Right cardiac atrium (tissue), 5 donors: Measurements from ENCODE around the gene DAPP1. TPM values are rescaled to one million over a fixed set of nuclear protein-coding genes. Genes with fewer than 3 reads are reported as not detected.

Experiments used
- ATAC-seq, 2 donors: fragments of 200-7000 bp; cut with Tn5 transposase; one replicate each; pipeline versions ENCODE4 v1.8.0 to v1.9.1; 2020; ENCODE audit warnings: moderate library complexity in 2 of 2, mild to moderate bottlenecking in 1 of 2
- DNase-seq, 3 donors: peaks; one replicate each; pipeline ENCODE4 v3.0.0-alpha.2; 2020
- H3K27ac ChIP-seq: one replicate; pipeline ENCODE4 v1.5.1; 2013; ENCODE audit warnings: mild to moderate bottlenecking, low read length, control low read depth, moderate library complexity
- H3K27me3 ChIP-seq: one replicate; pipeline ENCODE4 v1.6.1; 2013; ENCODE audit not compliant: control insufficient read depth, insufficient read depth
- H3K4me1 ChIP-seq: one replicate; pipeline ENCODE4 v1.6.1; 2013; ENCODE audit warnings: low read length; ENCODE audit not compliant: control insufficient read depth, insufficient read depth
- H3K4me3 ChIP-seq: one replicate; pipeline ENCODE4 v1.5.1; 2013; ENCODE audit warnings: low read length, control low read depth
- H3K9me3 ChIP-seq: one replicate; pipeline ENCODE4 v1.6.1; 2013; ENCODE audit warnings: low read length; ENCODE audit not compliant: control insufficient read depth
- WGBS: extraction: QIAGEN DNeasy Blood & Tissue Kit; methylation state at CpG from one replicate; pipeline ENCODE4 v1.1.7; 2013; 5-methylcytosine and 5-hydroxymethylcytosine counted together
- intact Hi-C, 4 donors: fragments of 100-400 bp; cut with DNase I; formaldehyde crosslinking; loops; one replicate each; pipeline versions ENCODE4 v1.11.0 to v1.14.0; 2022 to 2023
- polyA plus RNA-seq: library from polyadenylated mRNA; stranded (reverse); fragments of 200-250 nt; gene quantifications from one replicate; pipeline ENCODE4 v1.2.3, GENCODE V29; 2013
- total RNA-seq, 4 donors: library from RNA; stranded (reverse); fragmentation: NEBNext Ultra II Directional; extraction: Animal tissue kit (Norgen Biotek cat#: 25700); gene quantifications; one replicate each; pipeline ENCODE4 v1.2.1, GENCODE V29; 2021
- donor health status: healthy with polysubstance abuse.
- donor health status: DM: no; HTN: yes; CAD: no.
- donor health status: DM: no; HTN: no; CAD: no.
- donor health status: DM: no; HTN: yes; CAD: no; lungs with severe emphysema.
- donor health status: DM: yes; HTN: yes; CAD: no.

DAPP1 gene
- total and polyA plus RNA-seq, 5 donors, result 0.16 to 1.4 (median 0.56) TPM

- Histone ChIP-seq H3K27ac (no peak overlapping the region), H3K4me1 (no peaks in the 10 kb centered on the region), H3K4me3 (no peak overlapping the region), H3K9me3 (no peaks in the 10 kb centered on the region), H3K27me3 (no peaks in the 10 kb centered on the region)
- ATAC-seq (no peak), DNase-seq (no peak)
- 91% methylated on average over 3 of the region's 3 CpGs for WGBS
- intact Hi-C loops, result no loop called here
These were observed 62.8 kb downstream of the DAPP1 start for GRCh38 chr4:99879458-99879857.

DNA sequence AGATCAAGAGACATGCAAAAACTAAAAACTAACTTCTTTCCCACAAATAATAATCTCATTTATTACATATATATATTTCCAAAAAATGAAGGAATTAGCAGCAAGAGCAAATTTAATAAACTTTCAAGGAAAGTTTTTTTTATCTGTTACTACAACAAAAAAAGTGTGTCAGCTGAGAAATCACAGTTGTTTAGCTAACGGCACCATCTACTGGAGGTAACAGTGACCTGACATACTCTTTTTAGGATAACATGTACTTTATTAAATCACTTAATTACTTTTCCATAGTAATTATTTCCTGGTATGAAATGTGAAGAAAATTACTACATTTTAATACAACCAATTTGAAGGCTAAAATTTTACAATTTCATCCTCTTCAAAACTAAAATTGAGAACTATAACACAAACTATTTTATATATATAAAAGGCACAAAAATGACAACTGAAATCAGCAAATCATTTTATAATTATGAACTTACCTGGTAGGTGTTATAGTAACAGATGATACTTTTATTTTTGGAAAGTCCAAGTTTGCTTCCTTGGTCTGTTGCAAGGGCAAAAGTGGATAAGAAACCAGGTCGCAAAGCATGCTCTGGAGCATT is 68.5 kb downstream of the DAPP1 start:
- H3K4me3 ChIP-seq, result no peak overlapping the region
- intact Hi-C loops, result loop anchor here in 2 of 4 donors (10.0 kb wide), 1 partner anchor 320 kb away; the partner anchor contains the start of gene TRMT10A (in 2 of the 2)
- no peak for ATAC-seq
- H3K27ac ChIP-seq, result no peak overlapping the region
- H3K9me3 ChIP-seq, result no peaks in the 10 kb centered on the region
- DNase-seq, result no peak
- H3K4me1 ChIP-seq, result no peaks in the 10 kb centered on the region
- 74% methylated on average over 2 of the region's 2 CpGs for WGBS
- no peaks in the 10 kb centered on the region for H3K27me3 ChIP-seq

- Histone ChIP-seq H3K4me1 (no peaks in the 10 kb centered on the region), H3K9me3 (no peaks in the 10 kb centered on the region), H3K27me3 (no peaks in the 10 kb centered on the region), H3K27ac (no peak overlapping the region), H3K4me3 (no peak overlapping the region)
- ATAC-seq (no peak), DNase-seq (no peak)
- intact Hi-C loops, result loop anchor here in 2 of 4 donors (10.0 kb wide), 1 partner anchor 321 kb away; the partner anchor contains the start of gene TRMT10A (in 2 of the 2)
These were observed 69.1 kb downstream of the DAPP1 start for GRCh38 chr4:99885687-99886086.

- WGBS, result 80% methylated on average over 4 of the region's 4 CpGs
- no peak for DNase-seq
- Histone ChIP-seq H3K4me3 (no peak overlapping the region), H3K9me3 (no peaks in the 10 kb centered on the region), H3K4me1 (no peaks in the 10 kb centered on the region), H3K27ac (no peak overlapping the region), H3K27me3 (no peaks in the 10 kb centered on the region)
- ATAC-seq, result no peak
- intact Hi-C loops, result loop anchor here in 2 of 4 donors (10.0 kb wide), 1 partner anchor 321 kb away; the partner anchor contains the start of gene TRMT10A (in 2 of the 2)
These were observed 69.5 kb downstream of the DAPP1 start for GRCh38 chr4:99886146-99886545.

GRCh38 chr4:99887837-99888236 is 71.2 kb downstream of the DAPP1 start:
- DNase-seq (no peak), ATAC-seq (no peak)
- Histone ChIP-seq H3K27me3 (no peaks in the 10 kb centered on the region), H3K27ac (no peak overlapping the region), H3K4me1 (no peaks in the 10 kb centered on the region), H3K4me3 (no peak overlapping the region), H3K9me3 (no peaks in the 10 kb centered on the region)
- intact Hi-C loops, result loop anchor here in 2 of 4 donors (10.0 kb wide), 1 partner anchor 323 kb away; the partner anchor contains the start of gene TRMT10A (in 2 of the 2)
- WGBS, result 65% methylated on average over 5 of the region's 5 CpGs

- Histone ChIP-seq H3K27me3 (no peaks in the 10 kb centered on the region), H3K27ac (no peak overlapping the region), H3K4me1 (peaks cover 2% of the 10 kb centered on the region), H3K4me3 (no peak overlapping the region), H3K9me3 (no peaks in the 10 kb centered on the region)
- WGBS, result 61% methylated on average over 2 of the region's 2 CpGs
- ATAC-seq (no peak), DNase-seq (no peak)
- intact Hi-C loops, result loop anchor here (5.0 to 10.0 kb wide), 3 partner anchors 53 to 327 kb away; partner anchors contain the start of genes DNAJB14 (in 4 of the 4) and TRMT10A (in 1 of the 4)
These were observed 74.7 kb downstream of the DAPP1 start for GRCh38 chr4:99891351-99891750.

- 95% methylated on average over 8 of the region's 8 CpGs for WGBS
- Histone ChIP-seq H3K27me3 (no peaks in the 10 kb centered on the region), H3K4me1 (peaks cover 2% of the 10 kb centered on the region), H3K9me3 (no peaks in the 10 kb centered on the region), H3K27ac (no peak overlapping the region), H3K4me3 (peak overlapping the region; percentile 94)
- ATAC-seq (no peak), DNase-seq (no peak)
- intact Hi-C loops, result loop anchor here (5.0 to 10.0 kb wide), 3 partner anchors 52 to 328 kb away; partner anchors contain the start of genes DNAJB14 (in 4 of the 4) and TRMT10A (in 1 of the 4)
These were observed 76.4 kb downstream of the DAPP1 start for GRCh38 chr4:99893029-99893428.

DNA sequence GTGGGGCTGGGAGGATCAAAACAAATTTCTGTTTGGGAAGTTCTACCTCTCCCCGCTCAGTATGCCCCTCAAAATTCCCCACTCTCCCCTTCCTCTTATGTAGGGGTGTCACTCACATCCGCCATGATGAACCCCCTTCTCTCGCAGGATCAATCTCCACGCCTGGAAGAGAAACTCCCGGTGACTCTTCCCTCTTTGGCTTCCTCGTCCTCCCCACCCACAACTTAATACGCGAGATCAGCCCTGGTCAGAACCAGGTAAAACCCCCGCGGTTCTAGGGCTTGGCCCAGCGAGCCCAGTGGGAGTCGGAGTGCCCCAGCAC is 77.2 kb downstream of the DAPP1 start:
- DNase-seq (no peak), ATAC-seq (no peak)
- 2% methylated on average over 12 of the region's 12 CpGs for WGBS
- Histone ChIP-seq H3K4me1 (peaks cover 2% of the 10 kb centered on the region), H3K27me3 (no peaks in the 10 kb centered on the region), H3K27ac (peak overlapping the region; percentile 89), H3K9me3 (no peaks in the 10 kb centered on the region), H3K4me3 (peak overlapping the region; percentile 94)
- intact Hi-C loops, result loop anchor here (5.0 to 10.0 kb wide), 3 partner anchors 51 to 329 kb away; partner anchors contain the start of genes DNAJB14 (in 4 of the 4) and TRMT10A (in 1 of the 4)

DNA sequence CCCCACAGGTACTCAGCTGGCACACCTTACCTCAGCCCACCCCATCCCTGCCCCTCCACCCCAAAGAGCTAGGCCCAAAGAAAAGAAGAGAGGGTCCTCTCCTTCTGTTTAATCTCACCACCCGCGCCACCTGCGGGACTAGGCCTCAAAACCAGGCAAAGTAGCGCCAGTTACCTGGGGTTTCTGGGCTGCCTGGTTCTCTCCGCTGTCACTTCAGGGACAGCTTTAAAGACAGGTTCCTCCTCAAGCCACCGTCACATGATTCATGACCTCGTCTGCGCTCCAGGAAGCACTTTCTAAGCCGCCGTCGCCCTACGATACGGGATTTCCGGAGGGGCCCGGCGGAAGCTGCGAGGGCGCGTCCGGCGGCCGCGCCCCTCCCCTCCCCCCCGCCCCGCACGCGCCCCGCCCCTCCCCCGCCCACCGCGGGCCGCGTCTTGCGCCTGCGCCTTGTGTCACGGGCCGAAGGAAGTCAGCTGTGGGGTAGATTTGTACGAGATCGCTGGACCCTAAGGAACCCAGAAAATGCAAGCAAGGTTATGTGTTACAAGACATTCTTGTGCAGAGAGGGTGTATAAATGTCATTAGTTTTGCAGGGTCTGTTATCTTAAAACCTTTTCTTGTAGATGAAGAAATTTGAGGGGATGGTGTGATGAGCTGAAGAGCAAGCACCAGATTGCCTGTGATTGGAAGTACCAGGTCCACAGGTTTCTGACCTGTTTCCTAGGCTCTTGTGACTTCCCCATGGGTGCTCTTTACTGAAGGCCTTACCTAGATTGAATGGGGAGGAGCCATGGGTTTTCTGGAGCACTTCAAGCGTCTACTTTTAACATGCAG is 77.8 kb downstream of the DAPP1 start, which contains the start of gene LAMTOR3:
TSS of gene LAMTOR3 (minus strand) at position 267 of the 837 bp plus-strand sequence. CDS start 464 bp downstream, outside the sequence.
- ATAC-seq (peak; percentile 99), DNase-seq (peak; percentile 92 to 96 (median 96))
- Histone ChIP-seq H3K4me3 (peak within 1 kb of the TSS; percentile 94), H3K27ac (peak within 1 kb of the TSS; percentile 89), H3K4me1 (peaks cover 2% of the 10 kb centered on the region), H3K9me3 (no peaks in the 10 kb centered on the region), H3K27me3 (no peaks in the 10 kb centered on the region)
- intact Hi-C loops, result loop anchor here (5.0 to 10.0 kb wide), 3 partner anchors 50 to 330 kb away; partner anchors contain the start of genes DNAJB14 (in 4 of the 4) and TRMT10A (in 1 of the 4)
- WGBS, result 3% methylated on average over 39 of the region's 40 CpGs

- intact Hi-C loops, result loop anchor here (5.0 to 10.0 kb wide), 3 partner anchors 50 to 330 kb away; partner anchors contain the start of genes DNAJB14 (in 4 of the 4) and TRMT10A (in 1 of the 4)
- H3K27me3 ChIP-seq, result no peaks in the 10 kb centered on the region
- no peak for ATAC-seq
- 96% methylated on average over 16 of the region's 16 CpGs for WGBS
- H3K4me3 ChIP-seq, result peak overlapping the region; percentile 94
- DNase-seq, result peak in 2 of 3 donors; percentile 32 to 33
- H3K9me3 ChIP-seq, result no peaks in the 10 kb centered on the region
- peaks cover 2% of the 10 kb centered on the region for H3K4me1 ChIP-seq
- peak overlapping the region; percentile 75 for H3K27ac ChIP-seq
These were observed 78.4 kb downstream of the DAPP1 start for GRCh38 chr4:99894998-99895397.
